NT2/D1 (cell line): ENCODE data around the gene CSF2.

Source experiments
- DNase-seq: peaks from one replicate; pipeline ENCODE4 v3.0.0-alpha.2; 2011; ENCODE audit warnings: low read depth, low spot score
- H3K27me3 ChIP-seq: 2 replicates; pipeline ENCODE4 v1.6.0; 2011; ENCODE audit warnings: mild to moderate bottlenecking; ENCODE audit not compliant: insufficient read length, insufficient read depth
- H3K36me3 ChIP-seq: 2 replicates; pipeline ENCODE4 v1.6.1; 2011; ENCODE audit warnings: mild to moderate bottlenecking, low read length, mixed read lengths; ENCODE audit not compliant: insufficient read depth, insufficient read length
- H3K4me1 ChIP-seq: 2 replicates; pipeline ENCODE4 v1.5.1; 2011; ENCODE audit not compliant: insufficient read depth, insufficient read length
- H3K4me3 ChIP-seq: 2 replicates; pipeline ENCODE4 v1.5.1; 2011; ENCODE audit warnings: low read depth; ENCODE audit not compliant: insufficient read length
- H3K9ac ChIP-seq: 2 replicates; pipeline ENCODE4 v1.6.0; 2011; ENCODE audit warnings: low read depth; ENCODE audit not compliant: insufficient read length
- H3K9me3 ChIP-seq: 2 replicates; pipeline ENCODE4 v1.5.1; 2011; ENCODE audit warnings: mild to moderate bottlenecking, low read length; ENCODE audit not compliant: insufficient read depth
- SUZ12 ChIP-seq: IDR thresholded peaks from 2 replicates; pipeline ENCODE4 v1.6.1; 2011; ENCODE audit not compliant: insufficient read length, insufficient read depth; ENCODE audit errors: extremely low read depth
- YY1 ChIP-seq: IDR thresholded peaks from 2 replicates; pipeline ENCODE4 v1.6.1; 2011; ENCODE audit not compliant: insufficient read length, insufficient read depth
- ZNF274 ChIP-seq: IDR thresholded peaks from 2 replicates; pipeline ENCODE4 v1.6.1; 2011; ENCODE audit warnings: mild to moderate bottlenecking, low read depth, low read length

CSF2 gene

DNA sequence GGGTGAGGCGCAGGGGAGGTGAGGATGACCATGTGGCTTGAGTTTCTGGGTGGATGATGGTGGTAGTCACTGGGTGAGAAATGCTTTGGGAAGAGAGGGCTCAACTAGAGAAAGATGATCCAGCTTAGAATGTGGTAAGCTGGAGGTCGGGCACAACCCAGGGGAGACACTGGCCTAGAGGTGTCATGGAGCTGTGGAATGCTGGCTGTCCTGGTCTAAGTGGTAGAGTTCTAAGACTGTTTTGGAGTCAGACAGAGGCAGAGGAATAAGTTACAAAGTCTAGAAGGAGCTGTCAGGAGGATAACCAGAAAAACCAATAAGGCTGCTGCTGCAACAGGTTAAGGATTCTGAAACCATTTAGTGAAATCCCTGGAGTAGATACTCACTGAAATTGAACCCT is 43.0 kb upstream of the CSF2 start:
- Histone ChIP-seq H3K36me3 (no peaks in the 10 kb centered on the region), H3K9me3 (no peaks in the 10 kb centered on the region), H3K27me3 (no peaks in the 10 kb centered on the region), H3K4me1 (no peaks in the 10 kb centered on the region), H3K9ac (no peak overlapping the region), H3K4me3 (no peak overlapping the region)
- DNase-seq, result no peak
- TF ChIP-seq ZNF274 (no peak), YY1 (no peak), SUZ12 (no peak)

DNA sequence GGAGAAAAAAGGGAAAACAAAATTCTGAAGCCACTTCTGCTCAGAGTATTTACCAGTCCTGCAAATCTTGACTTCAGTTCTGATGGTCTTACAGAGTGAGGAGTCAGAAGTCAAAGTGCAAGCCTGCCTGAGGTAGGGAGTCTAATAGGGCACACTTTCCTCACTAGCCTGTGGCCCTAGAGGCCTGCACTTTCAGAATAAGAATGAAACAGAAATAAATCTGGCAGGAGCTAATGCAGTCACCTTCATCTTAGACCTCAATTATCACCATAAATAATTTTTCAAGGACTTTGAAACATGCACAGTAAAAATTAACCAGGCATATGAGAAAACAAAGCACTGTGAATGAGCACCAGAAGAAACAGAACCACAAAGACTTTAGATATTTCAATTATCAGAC is 41.4 kb upstream of the CSF2 start:
- no peaks in the 10 kb centered on the region for H3K27me3 ChIP-seq
- no peak for TF ChIP-seq ZNF274
- TF ChIP-seq YY1, result no peak
- TF ChIP-seq SUZ12, result no peak
- no peaks in the 10 kb centered on the region for H3K4me1 ChIP-seq
- no peak overlapping the region for H3K9ac ChIP-seq
- H3K9me3 ChIP-seq, result no peaks in the 10 kb centered on the region
- no peak overlapping the region for H3K4me3 ChIP-seq
- DNase-seq, result no peak
- H3K36me3 ChIP-seq, result no peaks in the 10 kb centered on the region

DNA sequence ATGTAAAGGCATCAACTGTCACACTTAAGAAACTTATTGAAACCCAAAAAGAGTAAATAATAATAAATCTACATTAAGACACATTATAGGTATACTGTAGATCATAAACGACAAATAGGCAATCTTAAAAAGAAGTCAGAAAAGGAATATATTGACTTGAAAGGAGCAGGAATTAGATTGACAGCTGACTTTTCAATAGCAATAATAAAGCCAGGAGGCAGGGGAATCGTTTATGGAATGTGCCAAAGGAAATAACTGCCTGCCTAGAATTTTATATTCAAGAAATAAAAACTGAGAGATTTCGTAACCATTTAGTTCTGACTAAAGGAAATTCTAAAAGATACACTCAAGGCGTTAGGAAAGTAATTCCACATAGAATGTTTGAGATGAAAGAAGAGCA is 40.5 kb upstream of the CSF2 start:
- Histone ChIP-seq H3K4me3 (no peak overlapping the region), H3K4me1 (no peaks in the 10 kb centered on the region), H3K36me3 (no peaks in the 10 kb centered on the region), H3K9ac (no peak overlapping the region), H3K9me3 (no peaks in the 10 kb centered on the region), H3K27me3 (no peaks in the 10 kb centered on the region)
- no peak for TF ChIP-seq SUZ12
- no peak for DNase-seq

DNA sequence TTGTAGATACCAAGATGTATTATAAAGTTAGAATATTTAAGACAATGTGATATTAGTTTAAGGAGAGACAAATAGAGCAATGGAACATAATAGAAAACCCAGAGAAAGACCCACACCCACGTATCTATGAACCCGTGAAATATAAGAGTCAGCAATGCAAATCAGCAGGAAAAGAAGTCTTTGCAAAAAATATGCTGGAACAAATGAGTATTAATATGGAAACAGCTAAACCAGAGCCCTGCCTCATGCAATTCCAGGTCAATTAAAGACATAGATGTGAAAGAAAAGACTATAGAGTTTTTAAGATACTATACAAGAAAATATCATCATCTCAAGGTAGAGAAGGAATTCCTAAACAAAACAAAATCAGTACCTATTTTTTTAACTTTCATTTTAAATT is 36.2 kb upstream of the CSF2 start:
- no peak overlapping the region for H3K4me3 ChIP-seq
- no peaks in the 10 kb centered on the region for H3K9me3 ChIP-seq
- no peaks in the 10 kb centered on the region for H3K4me1 ChIP-seq
- H3K36me3 ChIP-seq, result no peaks in the 10 kb centered on the region
- DNase-seq, result no peak
- no peaks in the 10 kb centered on the region for H3K27me3 ChIP-seq
- TF ChIP-seq ZNF274 (no peak), YY1 (no peak), SUZ12 (no peak)
- H3K9ac ChIP-seq, result no peak overlapping the region

DNA sequence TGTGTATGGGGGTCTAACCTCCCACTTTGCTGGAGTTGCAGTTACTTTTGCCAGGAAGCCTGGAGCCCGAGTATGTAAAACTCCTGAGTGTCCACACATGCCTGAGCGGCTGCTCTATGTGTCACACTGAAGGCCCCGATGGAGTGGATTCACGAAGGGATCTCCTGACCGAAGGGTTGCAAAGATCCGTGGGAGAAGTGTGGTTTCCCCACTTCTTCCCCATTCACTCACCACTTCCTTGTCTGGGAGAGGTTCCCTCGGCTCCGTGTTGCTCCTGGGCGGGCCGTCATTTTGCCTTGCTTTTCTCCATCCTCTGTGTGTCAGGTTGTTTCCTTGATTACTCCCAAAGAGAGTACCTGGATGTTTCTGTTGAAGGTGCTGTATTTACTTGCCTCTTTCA is 29.4 kb upstream of the CSF2 start:
- Histone ChIP-seq H3K27me3 (no peaks in the 10 kb centered on the region), H3K4me3 (no peak overlapping the region), H3K4me1 (no peaks in the 10 kb centered on the region), H3K9me3 (no peaks in the 10 kb centered on the region), H3K36me3 (no peaks in the 10 kb centered on the region), H3K9ac (no peak overlapping the region)
- no peak for TF ChIP-seq SUZ12
- no peak for DNase-seq

DNA sequence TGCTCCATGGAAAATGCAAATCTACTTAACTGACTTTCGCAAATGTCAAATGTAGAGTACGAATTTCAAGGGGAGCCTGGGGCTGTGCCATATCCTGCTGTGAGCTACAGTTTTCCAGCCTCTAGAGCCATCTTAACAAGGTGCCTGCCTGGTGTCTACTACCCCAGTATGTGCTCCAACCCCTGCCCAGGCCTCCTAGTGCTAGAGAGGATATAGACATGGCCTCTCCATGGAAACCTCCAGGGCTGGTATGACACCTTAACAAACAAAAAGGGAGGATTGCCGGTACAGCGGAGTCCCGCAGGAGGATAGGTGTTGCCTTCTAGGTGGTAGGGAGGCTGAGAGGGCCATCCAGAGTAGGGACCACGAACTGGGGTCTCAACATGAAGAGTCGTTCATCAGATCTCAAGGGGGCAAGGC is 26.7 kb upstream of the CSF2 start:
- Histone ChIP-seq H3K27me3 (no peaks in the 10 kb centered on the region), H3K9me3 (no peaks in the 10 kb centered on the region), H3K4me1 (no peaks in the 10 kb centered on the region), H3K36me3 (no peaks in the 10 kb centered on the region), H3K4me3 (no peak overlapping the region), H3K9ac (no peak overlapping the region)
- no peak for DNase-seq
- TF ChIP-seq ZNF274 (no peak), YY1 (no peak), SUZ12 (no peak)

DNA sequence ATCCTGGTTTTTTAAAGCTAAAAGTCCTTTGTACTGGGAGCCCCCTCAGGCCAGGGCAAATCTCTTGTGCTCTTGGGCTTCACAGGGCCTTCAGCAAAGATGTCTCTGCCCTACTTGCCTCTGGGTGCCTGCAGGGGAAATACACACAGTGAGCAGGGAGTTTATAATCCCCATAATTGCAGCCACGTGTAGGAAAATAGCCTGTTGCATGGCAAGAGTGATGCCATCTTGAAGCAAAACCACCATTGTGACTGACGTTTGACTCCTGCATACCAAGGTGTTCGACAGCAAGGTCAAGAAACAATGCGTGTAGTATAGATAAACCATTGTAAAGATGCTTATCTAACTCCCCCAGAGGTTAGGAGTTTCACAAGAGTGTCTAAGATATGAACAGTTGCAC is 24.5 kb upstream of the CSF2 start:
- Histone ChIP-seq H3K4me1 (no peaks in the 10 kb centered on the region), H3K4me3 (no peak overlapping the region), H3K27me3 (no peaks in the 10 kb centered on the region), H3K36me3 (no peaks in the 10 kb centered on the region), H3K9me3 (no peaks in the 10 kb centered on the region), H3K9ac (no peak overlapping the region)
- TF ChIP-seq SUZ12 (no peak), ZNF274 (no peak), YY1 (no peak)
- DNase-seq, result no peak

DNA sequence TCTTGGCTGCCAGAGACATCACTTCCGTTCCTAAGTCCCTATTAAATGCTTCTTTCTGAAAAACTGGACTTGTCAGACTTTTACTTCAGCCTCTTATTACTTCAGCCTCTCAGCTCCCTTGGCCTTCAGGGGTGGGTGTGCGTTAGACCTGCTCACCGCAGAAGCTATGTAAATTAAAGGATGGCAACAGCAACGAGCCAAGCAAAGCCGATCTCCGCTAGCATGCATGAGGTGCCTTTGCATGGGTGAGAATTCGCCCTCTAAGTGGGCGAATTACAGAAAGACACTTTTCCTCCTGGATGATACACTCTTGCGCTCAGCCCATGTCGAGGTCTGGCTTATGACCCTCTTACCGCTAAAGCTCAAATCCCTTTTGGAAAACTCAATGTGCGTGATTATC is 24.0 kb upstream of the CSF2 start:
- no peaks in the 10 kb centered on the region for H3K36me3 ChIP-seq
- no peak overlapping the region for H3K9ac ChIP-seq
- DNase-seq, result no peak
- H3K9me3 ChIP-seq, result no peaks in the 10 kb centered on the region
- no peaks in the 10 kb centered on the region for H3K4me1 ChIP-seq
- H3K27me3 ChIP-seq, result no peaks in the 10 kb centered on the region
- no peak overlapping the region for H3K4me3 ChIP-seq
- TF ChIP-seq SUZ12 (no peak), ZNF274 (no peak), YY1 (no peak)
